ENCODE measurements around the gene RPUSD1.

- TF ChIP-seq CTCF (conservative IDR thresholded peaks at IDR 0.05; ENCODE audit: low read depth, low read length): no peak
- no peak for TF ChIP-seq EZH2 (IDR thresholded peaks at IDR 0.05; ENCODE audit: low read length, unreplicated experiment)
- no peak for TF ChIP-seq EZH2phosphoT487 (IDR thresholded peaks at IDR 0.05; ENCODE audit: borderline replicate concordance, low read length)
Measured at GRCh38 chr16:741986-742629, 46.1 kb downstream of the RPUSD1 start.

All from PC-3 (cell line).